NCI-H82 (cell line): Measurements from ENCODE around the gene PIP5K1C.
A peak's percentile ranks its signal among the peaks of the same experiment; 100 is the strongest.

Source experiments
- DNase-seq: peaks from one replicate; lab custom pipeline; 2025; lab: John Stamatoyannopoulos, UW

The PIP5K1C gene

DNA sequence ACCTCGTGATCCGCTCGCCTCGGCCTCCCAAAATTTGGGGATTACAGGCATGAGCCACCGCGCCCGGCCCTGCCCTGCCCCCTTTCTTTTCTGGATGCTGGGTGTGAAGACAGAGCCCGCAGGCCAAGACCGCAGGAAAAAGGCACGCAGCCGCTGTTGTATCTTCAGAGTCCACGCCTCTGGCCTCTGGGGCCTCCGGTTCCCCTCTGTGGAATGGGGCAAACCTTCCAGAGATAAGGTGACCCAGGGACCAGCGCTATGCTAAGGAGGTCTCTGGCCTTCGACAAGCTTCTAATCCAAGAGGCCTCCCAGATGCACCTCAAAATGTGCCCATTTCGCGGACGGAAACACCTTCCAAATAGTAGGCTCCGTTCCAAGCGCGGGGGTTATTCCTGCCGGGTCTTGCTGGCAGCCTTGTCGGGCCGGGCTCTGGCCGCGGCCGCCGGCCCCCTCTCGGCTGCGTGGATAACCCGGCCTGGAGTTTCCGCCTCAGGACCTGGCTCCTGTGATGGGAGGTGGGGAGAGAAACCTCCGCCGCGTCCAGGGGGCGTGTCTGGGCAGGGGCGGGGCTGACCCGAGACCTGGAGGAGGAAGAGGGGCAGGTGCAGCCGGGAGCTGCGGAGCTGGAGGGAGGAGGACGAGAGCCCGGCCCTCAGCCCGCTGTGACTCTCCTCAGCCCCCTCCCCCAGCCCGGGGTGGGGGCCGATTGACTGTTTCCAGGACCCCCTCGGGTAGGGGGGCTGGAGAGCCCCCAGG, 21.0 kb upstream of the PIP5K1C start:
- peak; percentile 92 for DNase-seq

DNA sequence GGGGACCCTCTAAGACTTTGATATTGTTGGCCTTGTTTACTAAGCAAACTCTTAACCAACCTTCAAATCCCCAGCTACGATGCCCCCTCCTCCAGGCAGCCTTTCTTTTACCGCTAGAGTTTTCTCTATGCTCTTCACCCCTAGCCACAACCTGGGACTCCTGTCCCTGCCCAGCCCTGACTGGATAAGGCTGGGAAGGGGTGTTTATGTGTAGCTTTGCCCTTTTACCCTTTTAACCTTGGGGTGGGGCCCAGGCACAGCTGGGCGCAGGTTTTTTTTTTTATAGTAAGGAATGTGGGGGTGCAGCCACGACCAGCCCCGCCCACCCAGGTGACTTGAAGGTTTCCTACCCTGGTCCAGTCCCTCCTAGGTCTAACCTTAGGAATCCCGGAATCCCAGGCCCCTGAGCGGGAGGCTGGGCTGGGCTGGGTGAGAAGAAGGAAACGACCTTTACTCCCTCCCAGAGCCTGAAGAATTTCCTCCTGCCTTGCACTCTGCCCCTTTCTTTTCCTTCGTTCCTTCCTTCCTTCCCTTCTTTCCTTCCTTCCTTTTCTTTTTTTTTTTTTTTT, 20.2 kb upstream of the PIP5K1C start:
- DNase-seq = no peak

DNA sequence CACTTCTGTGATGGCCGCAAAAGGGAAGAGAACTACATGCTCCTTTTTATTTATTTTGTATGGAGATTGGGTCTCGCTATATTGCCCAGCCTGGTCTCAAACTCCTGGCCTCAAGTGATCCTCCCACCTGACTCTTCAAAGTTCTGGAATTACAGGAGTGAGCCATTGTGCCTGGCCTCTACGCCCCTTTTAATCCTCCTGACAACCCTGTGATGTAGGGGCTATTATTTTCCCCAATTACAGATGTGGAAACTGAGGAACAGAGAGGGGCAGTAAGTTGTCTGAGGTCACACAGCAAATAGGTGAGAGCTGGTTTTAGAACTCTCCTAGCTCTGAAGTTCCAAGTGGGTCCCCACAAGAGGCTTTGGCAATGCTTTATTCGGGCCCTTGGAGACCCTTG, 19.6 kb upstream of the PIP5K1C start:
- DNase-seq = no peak

DNA sequence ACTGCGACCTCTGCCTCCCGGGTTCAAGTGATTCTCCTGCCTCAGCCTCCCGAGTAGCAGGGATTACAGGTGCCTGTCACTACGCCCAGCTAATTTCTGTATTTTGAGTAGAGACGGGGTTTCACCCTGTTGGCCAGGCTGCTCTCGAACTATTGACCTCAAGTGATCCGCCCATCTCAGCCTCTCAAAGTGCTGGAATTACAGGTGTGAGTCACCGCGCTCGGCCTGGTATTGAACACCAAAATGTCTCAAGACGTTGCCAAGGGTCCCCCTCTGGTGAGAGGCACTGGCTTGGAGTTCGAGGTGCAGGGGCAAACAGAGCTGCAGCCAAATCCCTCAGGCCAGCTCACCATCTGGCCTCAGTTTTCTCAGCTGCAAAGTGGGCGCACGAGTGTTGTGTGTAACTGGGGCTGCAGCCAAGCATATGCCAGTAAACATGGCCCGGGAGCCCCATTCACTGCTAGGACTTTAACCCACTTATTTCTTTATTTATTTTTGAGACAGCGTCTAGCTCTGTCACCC, 15.9 kb upstream of the PIP5K1C start:
- no peak for DNase-seq

DNA sequence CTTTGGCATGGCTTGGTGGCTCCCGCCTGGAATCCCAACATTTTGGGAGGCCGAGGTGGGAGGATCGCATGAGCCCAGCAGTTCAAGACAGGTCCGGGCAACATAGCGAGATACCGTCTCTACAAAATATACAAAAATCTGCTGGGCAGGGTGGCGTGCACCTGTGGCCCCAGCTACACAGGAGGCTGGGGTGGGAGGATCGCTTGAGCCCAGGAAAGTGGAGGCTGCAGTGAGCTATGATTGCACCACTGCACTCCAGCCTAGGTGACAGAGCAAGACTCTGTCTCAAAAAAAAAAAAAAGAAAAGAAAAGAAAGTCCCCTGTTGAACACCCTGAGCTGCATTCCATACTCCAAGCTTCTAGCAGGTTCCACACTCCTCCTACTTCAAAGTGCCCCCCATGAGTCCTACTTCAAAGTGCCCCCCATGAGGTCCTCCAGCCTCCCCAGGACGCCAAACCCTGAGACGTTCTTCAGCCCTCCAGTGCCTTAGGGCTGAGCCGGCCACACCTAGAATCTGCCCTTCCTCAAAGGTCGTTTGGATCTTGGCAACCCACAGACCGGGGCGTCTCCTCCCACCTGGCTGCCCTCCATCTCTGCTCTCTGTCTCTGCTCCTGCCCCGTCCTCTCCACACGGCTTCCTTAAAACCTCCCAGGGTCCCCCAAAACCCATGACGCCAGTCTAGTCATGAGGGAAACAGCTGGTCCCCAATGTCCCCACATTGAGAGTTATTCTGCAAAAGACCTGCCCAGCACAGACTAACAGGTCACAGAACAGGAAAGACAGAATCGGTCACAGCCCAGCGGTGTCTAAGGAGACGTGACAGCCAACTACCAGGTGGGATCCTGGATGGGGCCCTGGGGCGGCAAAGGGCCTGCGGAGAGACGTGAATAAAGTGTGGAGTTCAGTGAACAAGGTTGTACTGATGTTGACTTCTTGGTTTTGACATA, 12.7 kb upstream of the PIP5K1C start:
- DNase-seq = no peak

DNA sequence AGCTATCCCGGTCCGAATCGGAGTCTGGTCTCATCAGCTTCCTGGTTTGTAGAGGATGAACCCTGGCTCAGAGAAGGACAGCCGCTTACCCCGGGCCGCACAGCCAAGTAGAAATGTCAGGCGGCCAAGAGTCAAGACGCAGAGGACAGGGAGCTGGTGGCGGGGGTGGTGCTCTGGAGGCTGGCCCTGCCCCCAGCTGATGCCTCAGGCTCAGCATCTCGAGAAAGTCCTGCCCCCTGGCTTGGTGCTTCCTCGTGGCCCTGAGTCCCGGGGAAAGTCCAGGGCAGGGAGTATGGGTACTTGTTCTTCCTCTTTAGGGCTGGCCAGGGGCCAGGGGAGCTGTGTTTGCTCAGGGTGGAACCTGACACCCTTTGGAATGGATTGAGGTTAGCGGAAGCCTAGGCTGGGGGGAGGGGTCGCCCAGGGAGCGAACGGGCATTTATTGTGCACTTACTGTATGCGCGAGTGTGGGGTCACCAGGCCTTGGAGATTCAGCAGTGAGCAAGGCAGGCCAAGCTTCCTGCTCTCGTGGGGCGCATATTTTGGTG, 10.1 kb upstream of the PIP5K1C start:
- DNase-seq = peak; percentile 21

DNA sequence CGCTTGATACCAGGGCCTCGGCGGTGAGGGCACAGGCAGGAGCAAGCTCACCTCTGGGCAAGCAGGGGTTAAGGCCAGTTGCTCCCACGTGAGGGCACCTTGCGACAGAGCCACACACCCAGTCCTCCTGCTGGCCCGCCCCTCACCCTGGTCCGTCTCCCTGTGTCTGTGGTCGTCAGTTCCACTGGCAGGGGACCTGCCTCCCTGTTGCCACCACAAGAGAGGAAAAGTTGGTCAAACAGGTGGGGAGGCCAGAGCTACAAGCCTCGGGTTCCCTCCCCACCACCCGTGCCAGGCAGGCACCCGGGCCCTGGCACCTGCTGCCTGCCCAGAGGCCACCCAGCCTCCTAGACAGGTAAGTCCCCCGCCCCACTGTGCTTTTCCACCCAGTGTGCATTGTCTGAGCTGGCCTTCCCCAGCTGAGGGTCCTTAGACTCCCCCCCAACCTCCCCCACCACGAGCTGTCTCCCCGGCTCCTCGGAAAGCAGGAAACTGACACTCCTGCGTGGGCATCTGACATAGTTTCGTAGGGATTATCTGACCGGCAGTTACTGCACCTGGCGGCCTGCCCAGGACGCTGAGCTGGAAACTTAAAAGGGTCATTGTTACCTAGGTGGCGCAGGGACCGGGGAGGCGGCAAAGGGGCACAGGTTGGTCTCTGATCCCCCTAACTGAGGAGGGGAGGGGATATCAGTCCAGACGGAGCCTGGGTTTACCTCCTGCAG, 8.1 kb upstream of the PIP5K1C start, which contains the start of gene TJP3:
TJP3 (plus strand) TSS at position 178 of the 725 bp plus-strand sequence. CDS start 20,049 bp downstream, outside the sequence.
- DNase-seq = no peak

DNA sequence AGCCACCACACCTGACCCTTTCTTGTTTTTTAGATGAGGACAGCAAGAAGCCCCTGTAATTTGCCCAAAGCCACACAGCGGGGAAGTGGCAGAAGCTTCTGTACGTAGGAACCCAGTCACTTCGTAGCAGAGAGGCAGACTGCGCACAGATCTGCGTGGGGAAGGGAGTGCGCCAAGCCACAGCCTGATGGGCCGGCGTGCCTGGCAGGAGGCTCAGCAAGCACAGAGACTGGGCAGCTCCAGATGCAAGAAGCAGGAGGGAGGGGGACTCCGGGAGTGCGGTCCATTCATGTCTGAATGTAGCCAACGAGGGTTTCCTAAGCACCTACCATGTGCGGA, 7.6 kb upstream of the PIP5K1C start:
- DNase-seq = no peak

DNA sequence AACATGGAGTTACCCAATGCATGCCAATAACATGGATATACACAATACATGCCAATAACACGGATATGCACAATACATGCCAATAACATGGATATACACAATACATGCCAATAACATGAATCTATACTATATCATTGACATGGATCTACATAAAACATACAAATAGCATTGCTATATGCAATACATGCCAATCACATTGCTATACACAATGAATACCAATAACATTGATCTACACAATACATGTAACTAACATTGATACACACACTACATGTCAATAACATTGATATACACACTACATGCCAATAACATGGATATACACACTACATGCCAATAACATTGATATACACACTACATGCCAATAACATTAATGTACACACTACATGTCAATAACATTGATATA, 932 bp upstream of the PIP5K1C start:
- no peak for DNase-seq

DNA sequence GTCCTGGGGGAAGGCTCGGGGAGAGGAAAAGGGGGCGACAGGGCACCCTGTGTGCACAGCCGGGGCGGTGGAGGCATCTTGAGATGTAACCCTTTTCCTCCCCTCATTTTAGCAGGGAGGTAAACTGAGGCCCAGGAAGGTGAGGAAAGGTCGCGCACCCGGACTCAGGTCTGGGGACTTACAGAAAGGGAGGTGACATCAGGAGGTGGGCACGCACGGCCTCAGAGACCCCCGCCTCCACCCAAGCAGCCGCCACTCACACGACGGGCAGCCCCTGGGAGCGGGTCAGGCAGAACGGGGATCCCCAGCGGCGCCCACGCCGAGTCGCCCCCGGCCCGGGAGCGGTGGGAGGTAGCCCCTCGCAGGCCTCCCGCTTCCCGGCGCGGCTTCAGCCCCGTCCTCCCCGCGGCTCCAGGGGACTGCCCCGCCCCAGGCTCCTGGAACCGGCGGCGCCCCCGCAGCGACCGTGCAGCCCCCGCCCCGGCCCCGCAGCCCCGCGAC, 477 bp downstream of the PIP5K1C start:
- DNase-seq = no peak

DNA sequence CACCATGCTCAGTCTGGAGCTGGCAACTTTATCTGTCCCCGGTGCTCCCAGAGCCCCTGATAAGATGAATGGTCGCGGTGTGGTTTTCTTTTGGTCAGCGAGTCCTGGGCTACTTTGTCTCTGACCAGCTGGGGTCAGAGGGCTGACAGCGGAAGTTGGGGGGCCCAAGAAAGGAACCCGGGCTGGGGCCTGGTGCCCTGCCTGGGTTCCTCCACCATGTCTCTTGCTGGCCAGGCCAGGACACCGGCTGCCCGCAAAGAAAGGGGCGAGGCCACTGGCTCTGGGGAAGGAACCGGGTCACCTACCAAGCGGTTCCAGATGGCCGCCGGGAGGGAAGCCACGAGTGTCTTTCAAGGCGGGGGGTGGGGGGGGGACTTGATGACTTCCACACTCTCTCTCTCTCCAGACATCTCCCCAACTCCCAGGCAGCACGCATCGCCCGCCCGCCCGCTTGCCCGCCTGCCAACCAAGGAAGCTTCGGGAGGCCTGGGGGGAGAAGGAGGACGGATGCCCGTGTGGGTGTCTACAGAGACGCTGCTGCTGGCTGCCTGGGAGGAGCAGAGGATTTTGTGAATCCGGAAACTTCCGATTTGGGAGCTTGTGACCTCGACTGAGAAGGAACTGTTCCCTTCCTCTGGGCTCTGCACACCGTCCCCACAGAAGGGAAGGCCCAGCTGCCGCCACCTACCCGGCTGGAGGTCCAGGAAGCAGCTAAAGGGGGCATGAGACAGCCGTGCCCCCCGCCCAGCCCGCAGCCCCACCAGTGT, 1.1 kb downstream of the PIP5K1C start:
- peak; percentile 59 for DNase-seq

DNA sequence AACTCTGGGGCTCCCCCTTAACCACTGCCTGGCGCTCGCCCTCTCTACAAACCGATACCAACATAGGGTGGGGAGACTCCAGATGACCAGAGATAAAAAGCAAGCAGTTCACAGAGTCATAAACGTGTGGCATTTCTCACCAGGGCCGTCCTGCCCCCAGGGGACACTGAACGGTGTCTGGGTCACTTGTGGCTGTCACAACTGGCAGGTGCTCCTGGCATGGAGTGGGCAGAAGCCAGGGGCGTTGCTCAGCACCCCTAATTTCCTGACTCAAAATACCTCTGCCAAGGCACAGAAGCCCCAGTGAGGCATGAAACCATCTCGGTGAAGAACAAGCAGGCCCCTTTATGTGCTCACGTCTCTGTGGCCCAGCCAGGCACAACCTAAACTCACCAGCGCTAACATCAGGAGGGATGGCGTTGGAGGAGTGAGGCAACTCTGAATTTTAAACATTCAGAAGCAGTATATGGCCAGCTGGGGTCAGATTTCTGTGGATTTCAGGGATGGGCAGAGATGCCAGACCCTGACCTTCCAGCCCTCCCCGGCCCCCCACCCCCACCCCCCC, 1.8 kb downstream of the PIP5K1C start:
- no peak for DNase-seq

DNA sequence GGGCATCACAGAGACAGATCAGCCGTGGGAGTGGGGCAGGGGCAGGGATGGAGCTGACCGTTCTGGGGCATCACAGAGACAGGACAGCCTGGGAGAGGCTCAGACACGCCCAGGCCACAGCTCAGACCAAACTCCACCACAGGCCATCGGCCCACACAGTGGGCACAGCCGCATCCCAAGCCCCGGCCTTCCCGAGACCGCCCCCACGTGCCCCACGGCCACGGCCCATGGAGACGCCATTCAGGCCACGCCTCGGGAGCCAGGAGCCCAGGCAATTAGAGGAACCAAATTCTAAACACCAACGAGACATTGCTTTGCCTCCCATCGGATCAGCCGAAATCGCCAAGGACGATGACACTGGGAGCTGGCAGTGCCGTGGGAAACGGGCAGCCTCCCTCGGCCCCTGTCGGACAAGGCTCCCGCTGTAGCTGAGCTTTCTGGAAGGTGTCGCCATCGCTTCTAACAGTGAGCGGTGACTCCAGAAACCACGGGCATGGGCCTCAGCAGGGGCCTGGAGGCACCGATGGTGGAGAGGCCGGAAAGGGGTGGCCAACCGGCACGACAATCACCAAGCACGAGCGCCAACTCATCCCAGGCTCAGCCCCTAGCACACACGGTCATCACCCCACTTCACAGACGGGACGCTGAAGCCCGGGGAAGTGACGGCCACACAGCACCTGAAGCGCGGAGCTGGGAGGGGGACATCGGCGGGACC, 2.4 kb downstream of the PIP5K1C start:
- no peak for DNase-seq

DNA sequence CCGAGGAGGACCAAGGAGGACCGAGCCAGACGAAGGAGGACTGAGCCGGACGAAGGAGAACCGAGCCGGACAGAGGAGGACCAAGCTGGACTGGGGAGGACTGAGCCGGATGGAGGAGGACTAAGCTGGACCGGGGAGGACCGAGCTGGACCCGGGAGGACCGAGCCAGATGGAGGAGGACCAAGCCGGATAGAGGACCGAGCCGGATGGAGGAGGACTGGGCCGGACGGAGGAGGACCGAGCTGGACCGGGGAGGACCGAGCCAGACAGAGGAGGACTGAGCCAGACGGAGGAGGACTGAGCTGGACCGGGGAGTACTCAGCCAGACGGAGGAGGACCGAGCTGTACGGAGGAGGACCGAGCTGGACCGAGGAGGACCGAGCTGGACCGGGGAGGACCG, 3.2 kb downstream of the PIP5K1C start:
- no peak for DNase-seq

DNA sequence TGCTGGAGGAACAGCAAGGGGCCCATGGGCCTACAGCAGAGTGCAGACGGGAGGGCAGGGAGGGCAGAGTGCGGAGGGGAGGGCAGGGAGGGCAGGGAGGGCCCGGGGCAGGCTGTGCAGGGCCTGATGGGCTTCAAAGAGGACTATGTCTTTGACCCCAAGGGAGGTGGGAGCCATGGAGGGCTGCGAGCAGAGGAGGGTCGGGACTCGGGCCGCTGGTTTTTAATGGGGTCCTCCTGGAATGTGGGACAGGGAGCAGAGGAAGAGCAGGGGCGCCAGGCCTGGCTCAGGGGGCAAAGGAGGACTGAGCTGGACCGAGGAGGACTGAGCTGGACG, 3.6 kb downstream of the PIP5K1C start:
- DNase-seq = no peak

DNA sequence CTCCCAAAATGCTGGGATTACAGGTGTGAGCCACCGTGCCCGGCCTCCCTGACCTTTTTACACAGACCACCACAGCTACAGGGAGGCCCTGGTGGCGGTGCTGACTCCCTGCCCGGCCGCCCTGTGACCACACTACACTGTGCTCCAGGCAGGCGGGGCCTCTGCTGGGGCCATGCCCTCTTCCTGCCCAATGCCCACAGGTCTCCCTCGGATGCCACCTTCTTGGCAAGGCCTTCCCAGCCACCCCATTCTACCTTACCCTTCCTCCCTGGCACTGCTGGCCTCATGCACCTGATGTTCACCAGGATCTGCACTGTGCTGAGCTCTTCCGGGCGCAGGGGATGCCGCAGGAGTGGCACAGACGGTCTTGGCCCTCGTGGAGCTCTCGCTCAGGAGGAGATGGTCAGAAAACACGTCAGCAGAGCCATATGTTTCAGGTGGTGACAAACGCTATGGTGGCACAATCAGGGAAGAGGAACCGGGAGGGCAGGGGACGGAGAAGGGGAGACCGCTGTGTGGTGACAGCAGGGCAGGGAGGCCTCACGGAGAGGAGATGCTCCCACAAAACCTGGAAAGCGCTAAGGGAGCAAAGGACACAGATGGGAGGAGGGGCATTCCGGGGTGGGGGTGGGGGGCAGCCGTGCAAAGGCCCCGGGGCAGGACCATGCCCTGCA, 4.1 kb downstream of the PIP5K1C start:
- DNase-seq = no peak

DNA sequence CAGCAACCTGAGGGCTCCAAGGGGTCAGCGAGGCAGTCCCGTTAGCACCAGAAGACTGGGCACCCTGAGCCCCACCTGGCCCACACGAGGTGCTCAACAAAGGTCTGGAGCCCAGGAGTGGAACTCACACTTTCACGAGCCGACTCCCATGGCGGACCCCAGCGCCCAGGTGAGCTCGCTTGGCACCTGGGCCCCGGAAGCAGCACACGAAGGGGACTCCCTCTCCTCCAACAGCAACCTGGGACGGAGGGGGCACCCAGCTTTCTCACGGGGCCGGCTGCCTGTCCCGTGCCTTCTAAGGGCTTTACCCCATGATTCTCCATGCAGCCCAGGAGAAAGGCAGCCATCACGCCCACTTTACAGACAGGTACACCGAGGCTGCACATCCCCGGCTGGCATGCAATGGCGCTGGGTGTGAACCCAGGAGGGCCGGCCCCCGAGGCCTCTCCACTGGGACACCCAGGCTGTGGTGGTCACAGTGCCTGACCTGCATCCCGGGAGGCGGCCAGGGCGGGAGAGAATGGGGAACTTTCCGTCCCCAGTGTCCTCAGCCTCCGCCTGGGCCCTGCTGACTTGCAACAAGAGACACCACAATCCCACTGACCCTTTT, 5.0 kb downstream of the PIP5K1C start:
- no peak for DNase-seq

DNA sequence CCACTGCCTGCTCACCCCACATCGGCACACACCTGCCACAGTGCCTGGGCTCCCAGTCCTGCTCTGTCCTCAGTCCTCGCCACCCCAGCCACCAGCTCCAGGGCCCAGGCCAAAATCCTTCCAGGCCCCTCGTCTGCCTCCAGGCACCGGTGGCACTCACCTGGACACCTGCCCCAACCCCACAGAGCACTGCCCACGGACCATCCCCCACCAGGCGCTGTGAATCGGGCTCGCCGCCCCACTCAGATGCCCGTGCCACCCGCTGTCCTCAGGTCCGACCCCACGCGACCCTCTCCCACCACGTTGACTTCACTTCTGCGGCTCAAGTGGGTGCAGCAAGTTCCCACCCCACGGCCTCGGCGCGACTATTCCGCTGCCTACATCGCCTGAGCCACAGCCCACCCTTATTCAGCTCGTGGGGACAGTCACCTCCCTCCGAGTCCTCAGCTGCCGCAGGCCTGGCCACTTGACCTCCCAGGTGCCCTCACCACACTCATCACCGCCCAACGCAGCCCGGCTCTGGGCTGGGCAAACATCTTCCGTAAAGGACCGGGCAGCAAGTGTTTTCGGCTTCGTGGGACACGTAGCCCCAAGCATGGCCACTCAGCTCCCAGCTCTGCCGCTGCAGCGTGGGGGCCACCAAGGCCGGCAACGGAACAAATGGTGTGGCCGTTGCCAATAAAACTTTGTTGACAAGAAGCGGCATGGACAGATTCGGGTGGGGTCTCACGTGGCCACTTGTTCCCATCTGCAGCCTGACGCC, 5.7 kb downstream of the PIP5K1C start:
- no peak for DNase-seq
